SJCRH30 (cell line): ENCODE data around the gene ARHGAP31. TPM values are rescaled to one million over a fixed set of nuclear protein-coding genes. Genes with fewer than 3 reads are reported as not detected.

ENCODE experiments used
- DNase-seq, 2 experiments: peaks; one replicate each; pipeline ENCODE4 v3.0.0-alpha.2; 2015 to 2020
- H3K27ac ChIP-seq: fragments of 250-450 bp; sonication (Bioruptor Pico); 2 replicates; pipeline ENCODE4 v1.5.1; 2020; ENCODE audit warnings: mild to moderate bottlenecking, moderate library complexity
- H3K27me3 ChIP-seq: fragments of 250-450 bp; sonication (Bioruptor Pico); 2 replicates; pipeline ENCODE4 v1.5.1; 2020; ENCODE audit warnings: mild to moderate bottlenecking, moderate library complexity
- H3K36me3 ChIP-seq: fragments of 250-450 bp; sonication (Bioruptor Pico); 2 replicates; pipeline ENCODE4 v1.5.1; 2020; ENCODE audit warnings: mild to moderate bottlenecking, moderate library complexity
- H3K4me1 ChIP-seq: fragments of 250-450 bp; sonication (Bioruptor Pico); 2 replicates; pipeline ENCODE4 v1.5.1; 2020; ENCODE audit warnings: mild to moderate bottlenecking, moderate library complexity
- H3K4me3 ChIP-seq: fragments of 250-450 bp; sonication (Bioruptor Pico); 2 replicates; pipeline ENCODE4 v1.5.1; 2020; ENCODE audit warnings: mild to moderate bottlenecking, moderate library complexity
- H3K9me3 ChIP-seq: fragments of 250-450 bp; sonication (Bioruptor Pico); replicated peaks from 2 replicates; pipeline ENCODE4 v1.5.1; 2020; ENCODE audit warnings: mild to moderate bottlenecking, moderate library complexity
- total RNA-seq: library from RNA; depleted of rRNA; stranded (reverse); fragments of >200 nt; shearing (Covaris generic); gene quantifications from 2 replicates; pipeline ENCODE4 v1.2.3, GENCODE V29; 2014; rRNA removed

The ARHGAP31 gene
- total RNA-seq, 1 experiment from 2014 or later = 7.9 TPM

DNA sequence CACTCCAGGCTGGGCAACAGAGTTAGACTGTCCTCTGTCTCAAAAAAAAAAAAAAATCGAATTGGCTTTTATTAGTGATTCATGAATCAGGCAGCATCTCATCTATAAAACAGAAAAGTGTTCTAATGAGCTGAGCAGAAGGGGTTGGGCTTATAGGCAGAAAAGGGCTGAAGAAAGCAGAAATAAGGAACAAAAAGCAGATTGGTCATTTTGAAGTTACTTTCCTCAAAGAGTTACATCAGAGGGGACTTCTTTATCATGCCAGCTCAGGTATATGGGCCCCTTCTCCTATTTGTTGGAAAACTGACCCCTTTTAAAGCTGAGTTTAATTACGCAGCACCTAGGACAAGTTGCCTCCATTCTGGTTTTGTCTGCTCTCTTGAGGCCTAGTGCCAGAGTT lies 173.9 kb downstream of the ARHGAP31 start:
- peak overlapping the region; percentile 61; the same call in 1 of the 2 replicates for H3K27ac ChIP-seq
- no peaks in the 10 kb centered on the region for H3K9me3 ChIP-seq
- peak overlapping the region; percentile 94 for H3K4me3 ChIP-seq
- H3K4me1 ChIP-seq = no peaks in the 10 kb centered on the region; the same call in 1 of the 2 replicates
- no peak for DNase-seq
- no peaks in the 10 kb centered on the region; the same call in 1 of the 2 replicates for H3K36me3 ChIP-seq
- H3K27me3 ChIP-seq = no peaks in the 10 kb centered on the region

DNA sequence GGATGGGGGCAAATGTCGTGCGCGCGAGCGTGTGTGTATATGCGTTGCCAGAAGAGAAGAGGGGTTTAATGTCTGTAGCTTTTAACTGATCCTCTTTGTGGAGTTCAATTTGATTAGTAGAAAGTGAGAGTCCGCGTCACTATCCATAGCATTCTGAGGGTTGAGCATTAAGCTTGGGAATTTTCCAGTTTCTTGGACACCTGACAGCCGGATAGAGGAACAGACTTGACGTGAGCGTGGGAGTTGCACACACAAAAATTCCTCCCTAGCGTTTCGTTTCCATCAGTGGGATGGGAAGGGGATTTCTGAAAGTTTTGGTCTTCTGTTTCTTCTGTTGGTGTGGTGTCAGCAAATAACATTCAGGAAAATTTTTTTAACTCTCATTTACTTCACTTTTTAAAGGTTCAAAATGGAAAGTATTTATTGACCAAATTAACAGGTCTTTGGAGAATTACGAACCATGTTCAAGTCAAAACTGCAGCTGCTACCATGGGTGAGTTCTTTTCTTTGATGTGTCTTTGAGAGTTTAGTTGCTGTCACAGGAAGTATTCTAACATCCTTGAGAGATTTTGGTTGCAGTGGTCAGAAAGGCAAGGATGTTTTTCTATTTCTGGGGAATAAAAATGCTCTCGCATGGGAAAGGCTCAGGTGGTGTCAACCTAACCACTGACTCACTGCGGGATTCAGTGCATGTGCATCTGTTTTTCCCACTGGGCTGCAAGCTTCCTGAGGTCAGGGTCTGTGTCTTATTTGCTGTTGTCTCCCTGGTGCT lies 175.4 kb downstream of the ARHGAP31 start:
- no peaks in the 10 kb centered on the region; the same call in none of the 2 replicates for H3K36me3 ChIP-seq
- peak overlapping the region; percentile 94 for H3K4me3 ChIP-seq
- H3K27me3 ChIP-seq = no peaks in the 10 kb centered on the region
- peak overlapping the region; percentile 61; the same call in 1 of the 2 replicates for H3K27ac ChIP-seq
- no peaks in the 10 kb centered on the region for H3K9me3 ChIP-seq
- H3K4me1 ChIP-seq = no peaks in the 10 kb centered on the region; the same call in 1 of the 2 replicates
- DNase-seq = no peak

Other genes starting within 250 kb of the ARHGAP31 start
- 0.10 and 0.13 TPM in 2 replicates for gene TEX55, start 148.2 kb upstream of the ARHGAP31 start, total RNA-seq
- gene UPK1B, start 120.8 kb upstream of the ARHGAP31 start, total RNA-seq = not detected in 2 replicates
- 17.2 and 19.2 TPM in 2 replicates for gene B4GALT4, start 53.5 kb upstream of the ARHGAP31 start, total RNA-seq
- 35.7 and 38.7 TPM in 2 replicates for gene TMEM39A, start 169.2 kb downstream of the ARHGAP31 start, total RNA-seq
- gene POGLUT1, start 174.6 kb downstream of the ARHGAP31 start, total RNA-seq = 16.4 and 18.6 TPM in 2 replicates
- gene TIMMDC1, start 204.2 kb downstream of the ARHGAP31 start, total RNA-seq = 67.9 and 74.0 TPM in 2 replicates